Memory B cell (primary cell): ENCODE data around the gene KRTAP19-7.

Experiments
- ATAC-seq: fragments of 150-1000 bp; cut with Tn5 transposase; 2 replicates; pipeline ENCODE4 v1.10.0; 2021; ENCODE audit warnings: low read depth, mild to moderate bottlenecking, moderate library complexity
- DNase-seq, 2 donors: peaks; one replicate each; pipeline ENCODE4 v3.0.0; 2022; ENCODE audit warnings: low spot score in 2 of 2
- H3K27ac Mint-ChIP-seq: one replicate; pipeline ENCODE4 v1.8.0; 2022; ENCODE audit warnings: mild to moderate bottlenecking, moderate library complexity, mixed read lengths
- H3K27me3 Mint-ChIP-seq: one replicate; pipeline ENCODE4 v1.8.0; 2022; ENCODE audit warnings: mixed read lengths
- H3K36me3 Mint-ChIP-seq: one replicate; pipeline ENCODE4 v1.8.0; 2022; ENCODE audit warnings: mild to moderate bottlenecking, mixed read lengths
- H3K4me1 Mint-ChIP-seq: one replicate; pipeline ENCODE4 v1.8.0; 2022; ENCODE audit warnings: mixed read lengths
- H3K4me3 Mint-ChIP-seq: one replicate; pipeline ENCODE4 v1.8.0; 2022; ENCODE audit warnings: mild to moderate bottlenecking, moderate library complexity, mixed read lengths
- H3K9me3 Mint-ChIP-seq: one replicate; pipeline ENCODE4 v1.8.0; 2022; ENCODE audit warnings: mixed read lengths

The KRTAP19-7 gene

DNA sequence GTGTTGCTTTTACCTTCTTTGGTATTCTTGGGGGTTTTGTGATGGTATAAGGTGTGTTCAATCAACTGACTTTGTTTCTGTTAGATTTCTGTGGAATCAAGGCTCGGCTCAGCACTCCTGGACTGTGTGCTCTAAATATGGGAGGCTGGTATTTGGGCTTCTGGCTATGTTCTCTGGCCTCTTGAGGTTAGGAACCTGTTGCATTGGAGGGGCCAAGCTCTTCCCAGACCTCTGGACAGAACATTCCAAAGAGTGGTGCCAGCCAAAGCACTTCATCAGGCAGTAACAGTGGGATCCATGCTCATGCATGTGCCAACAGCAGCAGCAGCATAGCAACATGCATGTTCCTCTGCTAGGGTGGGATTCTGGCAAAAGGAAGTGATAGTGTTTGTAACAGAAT is 8.3 kb downstream of the KRTAP19-7 start:
- DNase-seq (no peak), ATAC-seq (no peak)
- Mint-ChIP-seq H3K4me1 (no peaks in the 10 kb centered on the region), H3K27ac (no peak overlapping the region), H3K27me3 (no peaks in the 10 kb centered on the region), H3K9me3 (peaks cover 6% of the 10 kb centered on the region), H3K4me3 (no peak overlapping the region), H3K36me3 (no peaks in the 10 kb centered on the region)

DNA sequence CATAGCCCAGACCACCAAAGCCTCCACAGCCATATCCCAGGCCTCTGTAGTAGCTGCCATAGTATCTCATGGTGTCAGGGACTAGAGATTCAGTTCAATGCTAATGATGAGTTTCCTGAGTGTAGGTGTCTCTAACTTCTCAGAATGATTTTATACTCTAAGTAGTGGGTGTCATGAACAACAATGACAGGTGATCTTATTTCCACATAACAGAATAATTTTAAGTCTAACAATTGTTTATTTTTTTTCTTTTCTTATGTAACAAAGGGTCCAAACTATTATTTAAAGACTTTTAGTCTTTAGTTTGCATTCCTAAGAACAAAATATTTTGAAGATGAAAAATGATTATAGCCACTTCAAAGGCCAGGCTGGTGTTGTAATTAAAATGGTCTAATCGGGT is 19.4 kb downstream of the KRTAP19-7 start, which contains the start of gene KRTAP19-6:
KRTAP19-6 (minus strand) TSS at position 101 of the 400 bp plus-strand sequence; CDS start at position 70, 31 bp downstream.
- Mint-ChIP-seq H3K27me3 (no peaks in the 10 kb centered on the region), H3K27ac (no peak within 1 kb of the TSS), H3K4me1 (no peaks in the 10 kb centered on the region), H3K36me3 (no peaks in the 10 kb centered on the region), H3K4me3 (no peak within 1 kb of the TSS), H3K9me3 (peaks cover 8% of the 10 kb centered on the region)
- ATAC-seq (no peak), DNase-seq (no peak)

DNA sequence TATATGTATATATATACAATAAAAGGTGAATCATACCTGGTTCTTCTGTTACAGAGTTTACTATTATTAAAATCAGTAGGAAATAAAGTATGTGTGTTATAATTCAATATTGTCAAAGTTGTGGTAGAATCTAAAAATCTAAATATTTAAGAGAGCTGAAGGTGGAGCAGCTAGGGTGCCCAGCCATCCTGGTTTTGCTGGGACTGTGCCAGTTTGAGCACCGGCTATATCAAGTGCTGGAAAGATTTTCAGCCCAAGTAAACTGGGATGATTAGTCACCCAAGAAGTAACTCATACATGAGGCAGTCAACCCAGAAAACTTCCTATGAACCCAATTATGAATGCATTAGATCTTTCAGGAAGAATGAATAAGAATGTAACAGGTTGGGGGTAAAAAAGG is 42.2 kb downstream of the KRTAP19-7 start:
- Mint-ChIP-seq H3K27ac (no peak overlapping the region), H3K9me3 (peaks cover 7% of the 10 kb centered on the region), H3K4me1 (no peaks in the 10 kb centered on the region), H3K27me3 (no peaks in the 10 kb centered on the region), H3K36me3 (no peaks in the 10 kb centered on the region), H3K4me3 (no peak overlapping the region)
- no peak for DNase-seq
- no peak for ATAC-seq

DNA sequence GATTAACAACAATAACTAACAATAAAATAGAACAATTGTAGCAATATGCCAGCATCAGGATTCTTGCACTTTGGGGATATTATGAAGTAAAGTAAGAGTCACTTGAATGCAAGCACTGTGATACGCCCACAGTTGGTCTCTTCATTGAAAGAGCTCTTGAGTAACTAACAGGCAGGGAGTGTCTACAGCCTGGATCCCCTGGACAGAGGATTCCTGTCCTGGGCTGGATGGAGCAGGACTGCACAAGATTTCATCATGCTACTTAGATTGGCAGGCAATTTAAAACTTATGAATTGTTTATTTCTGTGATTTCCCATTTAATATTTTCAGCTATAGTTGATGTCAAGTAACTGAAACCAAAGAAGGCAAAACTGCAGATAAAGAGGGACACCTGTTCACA is 45.4 kb downstream of the KRTAP19-7 start:
- ATAC-seq = no peak
- peaks cover 7% of the 10 kb centered on the region for H3K9me3 Mint-ChIP-seq
- no peaks in the 10 kb centered on the region for H3K27me3 Mint-ChIP-seq
- no peak overlapping the region for H3K4me3 Mint-ChIP-seq
- no peaks in the 10 kb centered on the region for H3K4me1 Mint-ChIP-seq
- H3K36me3 Mint-ChIP-seq = no peaks in the 10 kb centered on the region
- no peak for DNase-seq
- H3K27ac Mint-ChIP-seq = no peak overlapping the region
